K562 (cell line): ENCODE data around the gene GPR180. TPM values are rescaled to one million over a fixed set of nuclear protein-coding genes. Genes with fewer than 3 reads are reported as not detected.

Experiments used
- BDP1 ChIP-seq: IDR thresholded peaks from 3 replicates; pipeline ENCODE4 v1.6.1; 2011; ENCODE audit not compliant: insufficient read length, insufficient read depth
- EWSR1 ChIP-seq: fragments of 450-650 bp; IDR thresholded peaks from 2 replicates; pipeline ENCODE4 v1.6.1; 2018; ENCODE audit warnings: borderline replicate concordance, mild to moderate bottlenecking, low read depth, moderate library complexity; ENCODE audit not compliant: partially characterized antibody
- FOXA3 ChIP-seq, 2 experiments: fragments of 450-650 bp in 1 of 2; sonication (generic) in 1 of 2; formaldehyde crosslinking; IDR thresholded peaks in 1 of 2; conservative IDR thresholded peaks in 1 of 2; 2 replicates each; pipeline versions ENCODE4 v1.4.0 to v1.8.0; 2020 to 2022; ENCODE audit warnings: mild to moderate bottlenecking in 2 of 2, missing genetic modification reagents in 1 of 2
- IRF9 ChIP-seq: fragments of 450-650 bp; IDR thresholded peaks from 2 replicates; pipeline ENCODE4 v1.6.1; 2016; ENCODE audit warnings: missing biosample characterization, missing genetic modification characterization
- LEF1 ChIP-seq: fragments of 450-650 bp; IDR thresholded peaks from 2 replicates; pipeline ENCODE4 v1.6.1; 2016; ENCODE audit warnings: mild to moderate bottlenecking
- MCM2 ChIP-seq: fragments of 450-650 bp; IDR thresholded peaks from 2 replicates; pipeline ENCODE4 v1.6.1; 2017; ENCODE audit warnings: low read depth, mild to moderate bottlenecking
- PYGO2 ChIP-seq: fragments of 450-650 bp; IDR thresholded peaks from 2 replicates; pipeline ENCODE4 v1.6.1; 2016; ENCODE audit warnings: mild to moderate bottlenecking, missing genetic modification characterization, moderate library complexity, missing compliant biosample characterization
- SMAD4 ChIP-seq: fragments of 250-450 bp; sonication (Bioruptor Pico); conservative IDR thresholded peaks from 2 replicates; pipeline ENCODE4 v1.8.0; 2021; ENCODE audit warnings: inconsistent platforms, mild to moderate bottlenecking, moderate library complexity
- SRSF3 ChIP-seq: fragments of 200-400 bp; formaldehyde crosslinking; IDR thresholded peaks from 2 replicates; pipeline ENCODE4 v1.6.1; 2016; ENCODE audit warnings: mild to moderate bottlenecking, low read length, moderate library complexity; ENCODE audit not compliant: insufficient read depth
- TRIM24 ChIP-seq, 2 experiments: fragments of 450-650 bp; IDR thresholded peaks; 2 replicates each; pipeline ENCODE4 v1.6.1; 2016
- TRIM25 ChIP-seq: fragments of 450-650 bp; IDR thresholded peaks from 2 replicates; pipeline ENCODE4 v1.7.0; 2016; ENCODE audit warnings: borderline replicate concordance
- ZNF408 ChIP-seq: fragments of 250-450 bp; sonication (Bioruptor Pico); IDR thresholded peaks from 2 replicates; pipeline ENCODE4 v1.4.0; 2020; ENCODE audit warnings: low read depth, mild to moderate bottlenecking, moderate library complexity
- ZNF695 ChIP-seq: fragments of 450-650 bp; formaldehyde crosslinking; IDR thresholded peaks from 2 replicates; pipeline ENCODE4 v1.4.0; 2020; ENCODE audit warnings: mild to moderate bottlenecking, moderate library complexity
- polyA plus RNA-seq, 8 experiments: library from polyadenylated mRNA; depleted of rRNA in 4 of 8; stranded (reverse) in 5 of 8; unstranded in 3 of 8; fragments of >200 nt; fragmentation: Nextera tagmentation in 2 of 8; fragmentation: Illumina TruSeq in 1 of 8; extraction: Ambion mirVana in 2 of 8; extraction: Trizol in 1 of 8; gene quantifications; 2 replicates each; pipeline versions ENCODE4 v1.2.1 to v1.2.3, GENCODE V29; 2011 to 2014; ENCODE audit warnings: inconsistent platforms in 1 of 8, missing spikeins in 1 of 8
- total RNA-seq, 7 experiments: library from RNA; depleted of rRNA in 6 of 7; stranded (reverse); fragments of >200 nt in 6 of 7; fragmentation: Illumina TruSeq in 2 of 7; extraction: Trizol in 2 of 7; gene quantifications; 2 replicates each; pipeline versions ENCODE4 v1.2.1 to v1.2.3, GENCODE V29; 2011 to 2021; ENCODE audit warnings: low replicate concordance in 1 of 7
- TF ChIP-seq, protein P1 (sequence below): fragments of 450-650 bp; formaldehyde crosslinking; IDR thresholded peaks from 2 replicates; pipeline ENCODE4 v1.4.0; 2022; ENCODE audit warnings: missing genetic modification characterization
- TF ChIP-seq, protein P2 (sequence below): sonication (generic); formaldehyde crosslinking; IDR thresholded peaks from 2 replicates; pipeline ENCODE4 v1.8.0; 2022; ENCODE audit warnings: mild to moderate bottlenecking, missing genetic modification reagents
- TF ChIP-seq, protein P3 (sequence below): fragments of 250-450 bp; sonication (Bioruptor Pico); IDR thresholded peaks from 2 replicates; pipeline ENCODE4 v1.5.0; 2022; ENCODE audit warnings: mild to moderate bottlenecking
- TF ChIP-seq, protein P4 (sequence below): fragments of 250-450 bp; sonication (Bioruptor Pico); IDR thresholded peaks from 2 replicates; pipeline ENCODE4 v1.8.0; 2021; ENCODE audit warnings: borderline replicate concordance, mild to moderate bottlenecking, moderate library complexity; ENCODE audit not compliant: poor library complexity, severe bottlenecking

GPR180 gene
- total and polyA plus RNA-seq, 9 of the 15 experiments (the other 6 are each of a cell fraction or from before 2014, with no cell fraction given): 0.77 to 4.1 (median 1.8) TPM

GRCh38 chr13:94662274-94662945 lies 60.8 kb downstream of the GPR180 start (continued):
- TF ChIP-seq, protein P1, sequence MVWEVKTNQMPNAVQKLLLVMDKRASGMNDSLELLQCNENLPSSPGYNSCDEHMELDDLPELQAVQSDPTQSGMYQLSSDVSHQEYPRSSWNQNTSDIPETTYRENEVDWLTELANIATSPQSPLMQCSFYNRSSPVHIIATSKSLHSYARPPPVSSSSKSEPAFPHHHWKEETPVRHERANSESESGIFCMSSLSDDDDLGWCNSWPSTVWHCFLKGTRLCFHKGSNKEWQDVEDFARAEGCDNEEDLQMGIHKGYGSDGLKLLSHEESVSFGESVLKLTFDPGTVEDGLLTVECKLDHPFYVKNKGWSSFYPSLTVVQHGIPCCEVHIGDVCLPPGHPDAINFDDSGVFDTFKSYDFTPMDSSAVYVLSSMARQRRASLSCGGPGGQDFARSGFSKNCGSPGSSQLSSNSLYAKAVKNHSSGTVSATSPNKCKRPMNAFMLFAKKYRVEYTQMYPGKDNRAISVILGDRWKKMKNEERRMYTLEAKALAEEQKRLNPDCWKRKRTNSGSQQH (CRISPR knock-in tag): no peak
- TF ChIP-seq LEF1: peak; percentile 91
- no peak for TF ChIP-seq SRSF3
- TF ChIP-seq, protein P2, sequence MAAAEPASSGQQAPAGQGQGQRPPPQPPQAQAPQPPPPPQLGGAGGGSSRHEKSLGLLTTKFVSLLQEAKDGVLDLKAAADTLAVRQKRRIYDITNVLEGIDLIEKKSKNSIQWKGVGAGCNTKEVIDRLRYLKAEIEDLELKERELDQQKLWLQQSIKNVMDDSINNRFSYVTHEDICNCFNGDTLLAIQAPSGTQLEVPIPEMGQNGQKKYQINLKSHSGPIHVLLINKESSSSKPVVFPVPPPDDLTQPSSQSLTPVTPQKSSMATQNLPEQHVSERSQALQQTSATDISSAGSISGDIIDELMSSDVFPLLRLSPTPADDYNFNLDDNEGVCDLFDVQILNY (CRISPR knock-in tag): no peak
- TF ChIP-seq IRF9: no peak
- no peak for TF ChIP-seq ZNF408 (CRISPR knock-in tag)
- no peak for TF ChIP-seq PYGO2
- TF ChIP-seq, protein P3, sequence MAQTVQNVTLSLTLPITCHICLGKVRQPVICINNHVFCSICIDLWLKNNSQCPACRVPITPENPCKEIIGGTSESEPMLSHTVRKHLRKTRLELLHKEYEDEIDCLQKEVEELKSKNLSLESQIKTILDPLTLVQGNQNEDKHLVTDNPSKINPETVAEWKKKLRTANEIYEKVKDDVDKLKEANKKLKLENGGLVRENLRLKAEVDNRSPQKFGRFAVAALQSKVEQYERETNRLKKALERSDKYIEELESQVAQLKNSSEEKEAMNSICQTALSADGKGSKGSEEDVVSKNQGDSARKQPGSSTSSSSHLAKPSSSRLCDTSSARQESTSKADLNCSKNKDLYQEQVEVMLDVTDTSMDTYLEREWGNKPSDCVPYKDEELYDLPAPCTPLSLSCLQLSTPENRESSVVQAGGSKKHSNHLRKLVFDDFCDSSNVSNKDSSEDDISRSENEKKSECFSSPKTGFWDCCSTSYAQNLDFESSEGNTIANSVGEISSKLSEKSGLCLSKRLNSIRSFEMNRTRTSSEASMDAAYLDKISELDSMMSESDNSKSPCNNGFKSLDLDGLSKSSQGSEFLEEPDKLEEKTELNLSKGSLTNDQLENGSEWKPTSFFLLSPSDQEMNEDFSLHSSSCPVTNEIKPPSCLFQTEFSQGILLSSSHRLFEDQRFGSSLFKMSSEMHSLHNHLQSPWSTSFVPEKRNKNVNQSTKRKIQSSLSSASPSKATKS: no peak
- TF ChIP-seq, protein P4, sequence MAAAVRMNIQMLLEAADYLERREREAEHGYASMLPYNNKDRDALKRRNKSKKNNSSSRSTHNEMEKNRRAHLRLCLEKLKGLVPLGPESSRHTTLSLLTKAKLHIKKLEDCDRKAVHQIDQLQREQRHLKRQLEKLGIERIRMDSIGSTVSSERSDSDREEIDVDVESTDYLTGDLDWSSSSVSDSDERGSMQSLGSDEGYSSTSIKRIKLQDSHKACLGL: no peak
- TF ChIP-seq MCM2: no peak
- no peak for TF ChIP-seq ZNF695
- TF ChIP-seq TRIM24 (IDR thresholded peaks at IDR 0.05): peak; percentile 46 to 81; a peak in 3 of 4 replicates
- no peak for TF ChIP-seq BDP1
- peak; percentile 54 for TF ChIP-seq SMAD4 (CRISPR knock-in tag)
- TF ChIP-seq TRIM25: no peak
- peak in 1 of 2 experiments; percentile 48; a peak in 1 of 4 replicates for TF ChIP-seq FOXA3 (CRISPR knock-in tag; conservative IDR thresholded peaks at IDR 0.05 in 1 of 2, IDR thresholded peaks at IDR 0.05 in 1 of 2)
- TF ChIP-seq EWSR1: no peak
